NCI-H2029 (cell line): ENCODE data around the gene MAGI1.
A peak's percentile ranks its signal among the peaks of the same experiment; 100 is the strongest.
"Not testable (repeated sequence)": the region's sequence is repeated elsewhere in the genome, so short reads cannot be mapped to it uniquely, and the experiment has no call there.

Source experiments
- DNase-seq: peaks from one replicate; lab custom pipeline; 2025; lab: John Stamatoyannopoulos, UW

MAGI1 gene

DNA sequence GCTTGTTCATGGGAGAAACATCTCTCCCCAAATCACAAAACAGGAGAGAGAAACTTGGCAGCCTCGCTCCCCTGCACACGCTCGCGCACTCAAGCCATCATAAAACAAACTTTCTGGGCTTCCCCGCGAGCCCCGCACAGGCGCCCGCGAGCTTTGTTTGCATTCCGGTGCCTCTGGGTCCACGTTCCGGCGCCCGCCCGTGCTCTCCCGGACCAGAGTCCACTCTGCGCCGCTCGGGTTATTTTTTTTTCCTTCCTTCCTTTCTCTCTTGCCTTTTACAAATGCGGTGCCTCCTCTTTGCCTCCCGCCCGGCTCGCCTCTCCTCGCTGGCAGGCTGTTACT is 363 bp downstream of the MAGI1 start:
- no peak for DNase-seq

DNA sequence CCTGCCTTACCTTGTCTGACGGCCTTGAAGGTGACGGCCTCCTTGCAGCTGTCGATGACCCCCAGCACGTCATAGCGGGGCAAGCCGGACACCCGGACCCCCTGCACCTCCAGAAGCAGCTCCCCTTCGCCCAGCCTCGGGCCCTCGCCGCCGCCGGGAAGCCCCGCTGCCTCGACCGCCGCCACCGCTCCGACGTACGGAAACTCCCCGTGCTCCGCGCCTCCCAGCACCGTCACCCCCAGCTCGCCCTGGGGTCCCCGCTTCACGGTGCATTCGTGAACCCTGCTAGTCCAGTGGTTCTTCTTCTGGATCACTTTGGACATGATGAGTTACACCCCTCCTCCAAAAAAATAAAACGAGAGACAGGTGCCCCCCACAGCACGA is 740 bp downstream of the MAGI1 start:
- no peak for DNase-seq

DNA sequence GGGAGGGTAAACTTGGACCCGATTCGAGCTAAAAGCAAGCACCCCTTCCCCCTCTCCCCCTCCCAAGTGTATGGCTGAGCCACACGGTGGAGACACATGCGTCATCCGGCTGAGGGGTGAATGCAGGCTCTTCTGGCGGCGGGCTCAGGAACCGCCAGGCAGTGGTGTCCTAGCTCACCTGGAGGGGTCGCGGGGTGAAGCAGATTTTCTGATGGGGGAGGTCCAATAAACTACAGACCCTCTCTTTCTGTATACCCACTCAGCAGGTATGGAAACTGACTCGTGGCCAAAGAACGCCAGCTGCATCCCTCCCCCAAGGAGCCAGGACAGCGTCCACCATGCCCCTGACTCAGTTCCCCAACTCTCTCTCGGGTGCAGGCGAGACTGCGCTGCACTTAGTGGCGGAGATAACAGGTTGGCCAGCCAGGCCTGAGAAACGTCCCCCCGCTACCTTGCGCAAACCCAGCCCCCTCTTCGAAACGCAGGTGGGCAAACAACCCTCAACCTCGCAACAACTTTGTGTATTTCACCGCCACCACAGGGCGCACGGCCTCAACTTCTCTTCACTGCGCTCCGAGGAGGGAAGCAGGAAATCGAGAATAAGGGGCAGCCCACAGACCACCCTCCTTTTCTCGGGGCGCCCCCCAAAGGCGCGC is 1.3 kb downstream of the MAGI1 start:
- DNase-seq = peak; percentile 9

DNA sequence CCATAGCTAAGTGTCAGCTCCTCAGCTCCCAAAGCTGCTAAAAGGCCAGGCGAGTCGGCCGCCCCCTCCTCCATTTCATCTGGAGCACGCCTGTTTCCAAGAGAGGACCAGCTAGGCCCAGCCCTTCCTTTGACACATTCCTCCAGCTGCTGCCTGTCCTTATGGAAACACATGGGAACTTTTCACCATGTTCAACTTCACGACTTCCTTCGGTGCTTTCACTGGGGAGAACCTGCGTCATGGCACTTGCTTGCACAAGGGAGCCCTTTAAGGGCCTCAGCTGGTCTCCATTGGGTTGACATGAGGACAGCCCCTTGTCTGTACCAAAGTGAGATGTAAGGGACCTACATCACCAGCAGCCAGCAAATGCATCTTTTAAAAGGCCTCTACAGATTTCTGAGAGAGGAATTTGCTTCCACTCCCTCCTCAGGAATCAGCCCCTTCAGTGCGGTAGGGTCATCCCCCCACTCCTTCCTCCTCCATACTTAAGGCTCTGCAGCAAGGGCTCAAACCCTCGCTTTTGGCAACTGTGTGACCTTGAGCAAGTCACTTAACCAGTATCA is 2.1 kb downstream of the MAGI1 start:
- DNase-seq = no peak

DNA sequence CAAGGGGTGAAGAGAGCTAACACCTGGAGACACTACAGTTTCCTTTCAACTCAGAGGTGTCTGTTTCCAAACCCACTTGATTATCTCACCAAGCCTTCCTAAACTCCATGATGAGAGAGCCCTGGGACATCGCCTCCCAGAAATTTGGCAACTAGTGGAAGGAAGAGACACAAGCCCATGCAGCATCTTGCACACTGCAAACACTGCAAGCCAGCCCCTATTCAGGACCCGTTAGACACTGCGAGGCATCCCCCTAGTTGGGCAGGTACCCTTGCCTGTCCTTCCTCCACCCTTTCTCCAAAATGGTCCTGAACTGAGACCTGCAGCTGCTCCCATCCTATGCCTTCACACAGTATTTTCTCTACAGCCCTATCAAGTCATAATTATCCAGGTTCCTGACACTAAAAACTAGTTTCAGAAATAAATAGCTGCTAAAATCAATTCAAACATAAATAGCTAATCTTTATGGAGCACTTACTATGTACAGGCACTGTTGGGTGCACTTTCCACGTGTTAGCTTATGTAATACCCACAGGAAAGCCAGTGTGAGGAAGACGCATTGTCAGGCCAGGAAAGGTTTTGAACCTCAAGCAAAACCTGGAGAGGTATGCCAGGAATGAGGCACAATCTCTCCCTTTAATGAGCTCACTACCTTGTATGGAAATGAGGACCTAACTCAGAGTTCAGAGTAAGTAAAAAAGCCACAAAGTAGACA is 2.8 kb downstream of the MAGI1 start:
- DNase-seq = no peak

DNA sequence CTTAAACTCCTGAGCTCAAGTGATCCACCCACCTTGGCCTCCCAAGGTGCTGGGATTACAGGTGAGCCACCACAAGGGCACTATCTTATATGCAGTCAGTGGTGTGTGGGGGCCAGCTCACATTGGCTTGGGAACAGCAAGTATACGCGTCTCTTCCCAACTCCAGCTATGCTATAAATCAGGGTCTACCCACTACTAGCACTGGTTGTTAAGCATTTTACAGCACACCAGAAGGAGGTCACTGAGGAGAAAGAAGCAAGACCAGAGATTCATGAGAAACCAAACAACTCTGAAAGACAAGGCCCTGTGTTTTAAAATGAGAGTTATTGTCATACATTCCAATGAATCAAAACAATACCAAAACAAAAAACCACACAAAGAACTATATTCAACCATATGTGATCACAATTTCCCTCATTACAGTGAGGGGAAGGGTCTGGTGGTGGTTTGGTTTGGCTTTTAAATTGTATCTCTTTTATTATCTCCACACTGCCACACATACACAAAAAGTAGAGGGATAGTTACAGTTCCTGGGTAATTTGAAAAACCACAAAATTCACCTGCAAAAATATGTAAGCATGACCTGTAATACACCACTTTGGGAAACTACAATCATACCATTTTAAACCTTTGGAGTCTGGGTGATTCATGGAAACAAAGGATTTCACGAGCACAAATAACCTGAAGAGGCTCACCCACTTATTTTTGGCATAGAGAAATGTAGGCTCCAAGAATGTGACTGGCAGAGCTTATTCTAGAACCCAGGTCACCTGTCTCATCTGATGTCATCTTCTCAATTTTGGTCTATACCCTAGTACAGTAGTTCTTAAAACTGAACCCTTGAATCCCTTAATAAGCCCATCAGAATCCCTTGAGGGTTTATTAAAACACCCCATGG is 5.2 kb downstream of the MAGI1 start:
- DNase-seq = no peak

DNA sequence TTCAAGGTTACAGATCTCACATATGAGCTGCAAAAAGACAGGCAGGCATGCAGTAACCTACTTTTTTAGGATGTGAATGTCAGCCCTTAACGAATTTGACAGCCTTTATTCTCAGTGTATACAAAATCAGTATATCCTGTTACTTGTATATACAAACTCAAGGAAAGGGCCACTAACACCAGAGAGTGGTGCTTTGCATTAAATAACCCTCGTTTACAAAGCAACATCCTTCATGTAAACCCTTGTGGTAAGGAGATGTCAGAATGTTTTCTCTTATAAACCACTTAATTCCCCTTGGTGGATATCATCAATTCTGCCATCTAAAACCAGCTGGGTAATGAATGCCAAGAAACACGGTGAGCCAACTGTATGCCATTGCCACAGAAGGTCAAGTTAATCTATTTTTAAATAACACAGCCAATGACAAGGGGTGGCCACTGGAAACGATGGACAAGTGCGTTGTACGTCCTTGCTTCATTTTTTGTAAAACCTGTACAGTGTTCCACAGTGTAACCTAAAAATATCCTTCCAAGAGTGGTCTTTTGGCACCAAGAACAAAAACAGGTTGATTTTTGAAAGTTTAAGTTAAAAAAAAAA is 7.5 kb downstream of the MAGI1 start:
- DNase-seq = no peak

DNA sequence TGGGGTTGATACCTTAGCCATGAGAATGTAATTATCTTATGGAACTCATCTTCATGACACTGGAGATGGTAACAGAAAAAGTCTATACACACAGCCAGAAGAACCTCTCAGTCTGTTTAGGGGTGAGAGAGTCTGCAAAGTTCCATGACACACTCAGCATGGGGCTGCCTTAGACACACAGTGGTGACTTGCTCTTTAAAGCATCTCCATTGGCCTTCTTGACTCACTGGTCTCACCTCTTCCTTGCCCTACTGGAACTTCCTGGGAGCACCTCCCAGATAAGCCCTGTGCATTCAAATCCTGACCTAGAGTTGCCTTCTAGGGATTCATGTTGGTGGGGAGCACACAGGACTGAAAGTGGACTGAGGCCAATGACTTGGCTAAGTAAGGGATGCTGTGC is 9.3 kb downstream of the MAGI1 start:
- no peak for DNase-seq

DNA sequence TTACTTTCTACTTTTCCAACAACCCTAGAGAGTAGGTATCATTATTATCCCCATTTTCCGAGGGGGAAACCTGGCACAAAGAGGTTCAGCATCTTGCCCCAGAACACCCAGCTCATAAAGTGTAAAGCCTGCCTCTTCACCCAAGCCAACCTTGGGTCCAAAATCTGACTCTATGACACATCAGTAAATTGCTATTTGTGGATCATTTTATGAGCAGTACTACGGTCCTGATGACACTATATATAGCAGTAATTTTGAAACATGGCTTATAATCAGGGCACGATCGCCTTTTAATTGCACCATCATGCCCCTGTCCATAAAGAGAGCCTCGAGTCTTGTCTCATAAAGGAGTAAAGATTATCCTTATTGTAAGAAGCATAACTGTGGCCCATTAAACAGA is 9.7 kb downstream of the MAGI1 start:
- DNase-seq = no peak

DNA sequence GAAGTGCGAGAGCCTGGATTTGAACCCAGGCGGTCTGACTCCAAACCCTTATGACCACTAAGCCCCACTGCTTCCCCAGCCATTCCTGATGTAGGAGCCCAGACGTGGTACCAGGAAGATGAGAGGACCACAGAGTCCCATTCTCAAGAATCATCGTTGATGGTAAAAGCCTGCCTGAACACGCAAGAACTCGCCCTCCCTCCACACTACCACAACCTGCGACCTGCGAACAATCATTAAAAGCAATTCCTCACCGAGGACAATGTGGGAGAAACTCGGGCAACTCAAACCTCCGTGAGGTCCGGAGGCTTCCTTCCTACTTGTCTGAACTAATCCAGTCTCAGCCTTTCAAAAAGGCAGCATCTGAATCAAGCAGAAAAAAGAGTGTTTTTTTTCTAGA is 10.3 kb downstream of the MAGI1 start:
- DNase-seq = no peak

DNA sequence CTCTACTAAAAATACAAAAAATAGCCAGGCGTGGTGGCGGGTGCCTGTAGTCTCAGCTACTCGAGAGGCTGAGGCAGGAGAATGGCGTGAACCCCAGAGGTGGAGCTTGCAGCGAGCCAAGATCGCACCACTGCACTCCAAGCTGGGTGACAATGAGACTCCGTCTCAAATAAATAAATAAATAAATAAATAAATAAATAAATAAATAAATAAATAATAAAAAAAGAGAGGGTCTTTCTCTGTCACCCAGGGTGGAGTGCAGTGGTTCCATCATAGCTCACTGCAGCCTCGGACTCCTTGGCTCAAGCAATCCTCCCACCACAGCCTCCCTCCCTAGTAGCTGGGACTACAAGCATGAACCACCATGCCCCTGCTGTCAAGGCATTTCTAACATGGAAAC is 11.6 kb downstream of the MAGI1 start:
- DNase-seq = not testable (repeated sequence)

DNA sequence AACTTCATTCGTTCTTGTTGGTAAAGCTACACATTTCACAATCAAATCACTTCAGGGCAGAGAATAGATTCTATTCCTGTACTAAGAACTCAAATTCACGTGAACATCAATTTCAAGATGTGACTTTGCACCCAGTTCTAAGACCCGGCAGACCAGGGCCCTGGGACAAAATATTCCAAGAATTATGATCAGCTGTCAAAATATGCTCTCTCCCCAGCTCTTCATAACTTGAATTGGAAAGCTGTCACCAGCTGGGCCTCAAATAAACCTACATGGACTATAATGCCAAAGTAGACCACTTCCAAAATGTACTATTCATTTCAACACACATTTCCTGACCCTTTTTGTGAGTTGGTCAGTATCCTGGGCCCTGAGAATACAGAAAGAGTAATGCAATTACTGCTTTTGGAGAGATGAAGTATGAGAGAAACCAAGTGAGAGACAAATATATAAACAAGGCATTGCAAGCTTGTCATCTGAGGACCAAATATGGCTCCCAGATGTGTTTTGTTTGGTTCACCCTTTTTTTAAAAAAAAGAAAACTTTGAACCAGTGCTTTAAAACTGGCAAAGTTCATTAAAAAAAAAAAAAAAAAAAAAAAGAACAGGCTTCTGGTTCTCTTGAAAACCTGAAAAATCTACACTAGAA is 14.9 kb downstream of the MAGI1 start:
- DNase-seq = no peak

DNA sequence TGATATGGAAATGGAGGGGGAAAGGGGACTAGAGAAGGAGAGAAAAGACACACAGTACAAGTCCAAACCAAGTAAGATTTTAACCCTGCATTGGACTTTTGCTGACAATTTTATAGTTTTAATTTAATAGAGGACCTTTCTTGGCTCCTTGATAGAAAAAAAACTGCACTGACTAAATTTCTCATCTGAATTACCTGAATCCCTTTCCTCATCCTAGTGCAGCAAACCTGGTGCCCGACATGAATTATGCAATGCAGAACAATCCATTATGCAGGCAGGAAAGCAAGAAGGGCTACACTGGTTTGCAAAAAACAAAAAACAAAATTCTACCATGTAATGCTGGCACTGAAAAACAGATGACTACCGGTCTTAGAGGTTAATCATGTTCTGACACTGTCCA is 15.5 kb downstream of the MAGI1 start:
- DNase-seq = no peak

DNA sequence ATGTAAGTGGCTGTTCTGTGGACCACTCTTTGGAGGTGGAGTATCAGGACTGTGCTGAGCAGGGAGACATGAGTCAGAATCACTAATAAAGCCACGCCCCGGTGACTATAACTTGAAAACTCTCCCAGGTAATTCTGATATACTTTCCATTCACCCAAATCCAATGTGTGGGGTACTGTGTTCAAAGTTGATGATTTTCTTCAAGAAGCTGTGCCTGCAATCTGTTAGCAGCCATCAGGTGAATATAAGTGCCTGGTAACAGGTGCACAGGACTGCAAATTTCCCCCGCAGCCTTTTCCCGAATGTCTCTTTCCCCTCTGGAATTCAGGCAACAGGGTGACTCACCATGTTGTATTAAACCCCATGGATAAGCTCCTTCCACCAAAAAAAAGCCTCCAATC is 17.0 kb downstream of the MAGI1 start:
- DNase-seq = no peak

DNA sequence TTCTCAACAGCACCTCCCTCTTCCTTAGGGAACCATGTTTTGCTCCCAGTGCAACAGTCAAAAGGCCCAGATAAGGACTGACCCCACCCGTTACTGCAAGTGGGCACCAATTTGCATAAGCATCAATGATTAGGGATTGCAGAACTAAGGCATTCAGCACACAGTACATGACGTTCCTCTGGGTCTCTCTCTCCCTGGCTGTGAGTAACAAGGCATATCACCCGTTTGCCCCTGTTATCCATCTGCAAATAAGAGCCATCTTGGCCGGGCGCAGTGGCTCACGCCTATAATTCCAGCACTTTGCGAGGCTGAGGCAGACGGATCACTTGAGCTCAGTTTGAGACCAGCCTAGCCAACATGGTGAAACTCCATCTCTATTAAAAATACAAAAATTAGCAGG is 18.8 kb downstream of the MAGI1 start:
- DNase-seq = no peak

DNA sequence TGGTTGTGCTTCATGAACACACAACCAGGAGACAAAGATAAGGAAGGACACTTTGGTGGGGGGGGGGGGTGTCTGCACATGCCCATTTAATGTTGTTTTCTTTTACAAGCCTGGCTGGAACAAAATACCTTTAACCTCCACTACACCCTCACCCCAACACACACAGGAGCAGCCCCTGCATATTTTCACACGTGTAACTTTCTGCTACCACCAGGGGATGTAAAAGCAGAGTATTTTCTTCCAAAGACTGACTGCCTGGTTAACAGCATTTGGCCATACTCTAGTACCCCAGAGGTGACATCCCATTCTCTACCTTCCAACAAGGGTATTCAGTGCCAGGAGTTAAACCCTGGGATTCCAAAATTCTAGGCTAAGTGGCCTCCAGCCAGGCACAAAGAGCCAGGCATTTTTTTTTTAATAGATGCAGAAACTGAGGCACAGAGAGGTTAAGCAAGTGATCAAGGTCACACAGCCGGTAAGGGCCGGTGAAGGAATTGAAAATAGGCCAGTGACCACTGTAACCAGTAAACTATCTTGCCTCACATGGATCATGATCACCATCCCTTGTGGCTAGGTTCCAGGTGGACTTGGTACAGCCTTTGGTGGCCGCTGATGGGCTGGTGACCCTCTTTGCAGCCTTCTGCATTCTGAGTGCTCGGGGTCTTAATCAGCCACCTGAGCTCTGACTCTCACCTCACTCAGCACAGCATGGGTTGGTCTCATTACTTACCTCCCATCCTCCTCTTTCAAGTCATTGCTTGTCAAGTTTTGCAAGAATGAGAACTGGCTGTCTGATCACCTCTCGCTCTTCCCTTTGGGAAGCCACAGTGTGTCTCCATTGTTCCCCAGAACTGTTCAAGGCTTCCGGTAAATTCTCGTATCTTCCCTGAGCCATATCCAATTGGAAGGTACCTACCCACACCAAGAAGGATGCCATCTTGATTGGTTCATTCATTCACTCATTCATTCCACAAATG is 20.4 kb downstream of the MAGI1 start:
- no peak for DNase-seq

DNA sequence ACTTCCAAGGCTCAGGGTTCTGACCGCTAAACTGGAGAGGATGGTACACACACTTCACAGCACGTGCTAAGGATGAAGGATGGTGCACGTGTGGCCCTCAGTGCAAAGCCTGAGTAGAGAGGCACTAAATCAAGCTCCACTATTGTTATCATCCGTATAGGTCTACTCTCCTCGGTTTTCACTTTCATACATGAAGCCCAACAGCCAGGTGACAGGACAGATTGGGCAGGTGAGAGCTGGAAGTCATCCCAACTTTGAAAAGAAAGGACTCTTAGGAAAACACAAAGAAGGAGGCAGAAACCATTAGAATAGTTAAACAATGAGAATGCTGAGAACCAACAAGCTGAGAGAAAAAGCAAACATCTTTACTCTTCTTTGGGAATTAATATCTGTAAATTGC is 21.1 kb downstream of the MAGI1 start:
- DNase-seq = peak; percentile 34

DNA sequence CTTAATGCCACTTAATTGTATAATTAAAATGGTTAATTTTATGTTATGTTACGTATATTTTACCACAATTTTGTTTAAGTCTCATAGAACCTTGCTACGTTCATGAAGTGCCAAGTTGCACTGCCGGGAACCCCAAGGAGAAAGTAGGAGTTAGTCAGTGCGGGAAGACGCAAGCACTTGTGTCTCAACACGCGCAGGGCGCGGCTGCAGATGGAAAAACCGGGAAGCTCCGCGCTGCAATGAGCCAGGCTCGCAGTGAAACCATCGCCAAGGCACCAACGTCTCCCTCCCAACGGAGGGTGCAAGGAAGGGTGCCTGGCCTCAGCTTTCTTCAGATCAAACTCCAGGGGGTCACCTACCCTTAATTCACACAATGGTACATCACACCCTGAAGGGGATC is 21.6 kb downstream of the MAGI1 start:
- DNase-seq = no peak

DNA sequence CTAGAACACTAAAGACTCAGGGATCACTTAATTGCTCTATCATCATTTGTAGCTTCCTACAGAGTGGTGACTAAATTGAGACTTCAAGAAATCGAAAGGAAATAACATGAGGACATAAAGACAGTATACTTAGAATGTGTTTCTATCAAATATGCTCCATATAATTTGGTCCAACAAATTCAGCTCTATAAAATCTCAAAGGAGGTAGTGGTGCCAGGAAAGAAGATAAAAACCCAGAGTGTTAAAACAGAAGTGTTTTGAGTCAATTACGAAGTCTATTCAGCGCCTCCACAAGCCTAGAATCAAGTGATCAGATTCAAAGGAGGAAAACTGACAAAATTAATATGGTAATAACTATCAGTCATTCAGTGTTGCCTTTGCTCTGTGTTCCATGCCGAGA is 22.9 kb downstream of the MAGI1 start:
- no peak for DNase-seq

DNA sequence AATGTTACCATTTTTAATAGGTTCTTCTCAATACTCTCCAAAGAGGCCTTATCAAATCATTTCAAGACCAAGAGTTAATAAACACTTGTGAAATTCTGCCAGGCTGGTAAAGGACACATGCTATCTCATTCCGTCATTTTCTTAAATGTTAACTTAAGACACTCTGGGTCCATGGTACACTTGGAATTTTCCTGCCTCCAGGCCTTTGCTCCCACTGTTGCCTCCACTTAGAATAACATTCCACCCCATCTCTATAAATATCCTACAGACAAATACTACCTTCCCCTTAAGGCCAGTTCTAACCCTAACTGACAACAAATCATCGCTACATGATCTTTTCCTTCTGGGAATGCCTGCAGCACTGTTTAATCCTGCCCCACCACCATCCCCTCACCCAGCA is 24.1 kb downstream of the MAGI1 start:
- no peak for DNase-seq

DNA sequence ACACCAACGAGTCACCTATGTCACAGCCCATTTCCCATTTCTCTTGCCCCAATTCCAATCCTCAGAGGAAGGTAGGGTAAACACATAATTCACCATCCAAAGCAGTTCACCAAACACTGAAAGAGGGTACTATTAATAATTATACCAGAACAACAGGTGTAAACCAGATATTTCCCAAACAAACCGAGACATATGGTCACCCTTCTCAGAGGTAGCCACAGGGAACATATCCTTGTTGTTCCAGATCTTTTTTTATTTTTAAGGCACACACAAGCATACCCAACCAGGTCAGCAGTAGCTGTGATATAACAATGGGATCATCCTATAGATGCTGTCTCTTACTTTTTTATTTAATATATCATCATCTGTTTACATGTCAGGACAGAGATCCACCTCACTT is 24.7 kb downstream of the MAGI1 start:
- no peak for DNase-seq
